SK-N-SH treated with all-trans-retinoic acid at 6 μM for 48 hours (cell line): ENCODE results near the gene NDE1.

Experiments
- ARNTL ChIP-seq: fragments of 450-650 bp; formaldehyde crosslinking; IDR thresholded peaks from 2 replicates; pipeline ENCODE4 v1.5.0; 2020; ENCODE audit warnings: low read depth, mild to moderate bottlenecking, moderate library complexity, borderline replicate concordance
- PATZ1 ChIP-seq: fragments of 250-450 bp; sonication (Bioruptor Pico); IDR thresholded peaks from 2 replicates; pipeline ENCODE4 v1.8.0; 2020; ENCODE audit warnings: mild to moderate bottlenecking, moderate library complexity, borderline replicate concordance
- SNAI2 ChIP-seq: fragments of 250-450 bp; sonication (Bioruptor Pico); IDR thresholded peaks from 2 replicates; pipeline ENCODE4 v1.5.0; 2020; ENCODE audit warnings: mild to moderate bottlenecking, moderate library complexity
- TSHZ2 ChIP-seq: fragments of 250-450 bp; sonication (Bioruptor Pico); IDR thresholded peaks from 2 replicates; pipeline ENCODE4 v1.5.0; 2020; ENCODE audit warnings: mild to moderate bottlenecking, moderate library complexity
- ZFP3 ChIP-seq: fragments of 250-450 bp; sonication (Bioruptor Pico); IDR thresholded peaks from 2 replicates; pipeline ENCODE4 v1.5.0; 2020; ENCODE audit warnings: mild to moderate bottlenecking, moderate library complexity
- TF ChIP-seq, protein P1 (sequence below): fragments of 250-450 bp; sonication (Bioruptor Pico); IDR thresholded peaks from 2 replicates; pipeline ENCODE4 v1.5.1; 2021; ENCODE audit warnings: mild to moderate bottlenecking, moderate library complexity

- TF ChIP-seq TSHZ2 (CRISPR knock-in tag) (no peak), PATZ1 (CRISPR knock-in tag) (no peak), ZFP3 (no peak), SNAI2 (no peak), ARNTL (CRISPR knock-in tag) (no peak)
- TF ChIP-seq, protein P1, sequence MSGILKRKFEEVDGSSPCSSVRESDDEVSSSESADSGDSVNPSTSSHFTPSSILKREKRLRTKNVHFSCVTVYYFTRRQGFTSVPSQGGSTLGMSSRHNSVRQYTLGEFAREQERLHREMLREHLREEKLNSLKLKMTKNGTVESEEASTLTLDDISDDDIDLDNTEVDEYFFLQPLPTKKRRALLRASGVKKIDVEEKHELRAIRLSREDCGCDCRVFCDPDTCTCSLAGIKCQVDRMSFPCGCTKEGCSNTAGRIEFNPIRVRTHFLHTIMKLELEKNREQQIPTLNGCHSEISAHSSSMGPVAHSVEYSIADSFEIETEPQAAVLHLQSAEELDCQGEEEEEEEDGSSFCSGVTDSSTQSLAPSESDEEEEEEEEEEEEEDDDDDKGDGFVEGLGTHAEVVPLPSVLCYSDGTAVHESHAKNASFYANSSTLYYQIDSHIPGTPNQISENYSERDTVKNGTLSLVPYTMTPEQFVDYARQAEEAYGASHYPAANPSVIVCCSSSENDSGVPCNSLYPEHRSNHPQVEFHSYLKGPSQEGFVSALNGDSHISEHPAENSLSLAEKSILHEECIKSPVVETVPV (CRISPR knock-in tag): no peak
Measured at GRCh38 chr16:15770107-15770506, 120.1 kb downstream of the NDE1 start.
